Testis (tissue), 3 donors: ENCODE data around the gene NLRC5. TPM values are rescaled to one million over a fixed set of nuclear protein-coding genes. Genes with fewer than 3 reads are reported as not detected.

ENCODE experiments used
- DNase-seq: peaks from one replicate; pipeline ENCODE4 v3.0.0-alpha.2; 2019
- H3K27ac ChIP-seq, 2 donors: fragments of 200-600 bp; sonication (generic); one replicate each; pipeline ENCODE4 v1.5.1; 2019
- H3K27me3 ChIP-seq: fragments of 200-600 bp; sonication (generic); one replicate; pipeline ENCODE4 v1.5.1; 2019
- H3K36me3 ChIP-seq: fragments of 200-600 bp; sonication (generic); one replicate; pipeline ENCODE4 v1.5.1; 2017; ENCODE audit warnings: low read depth; ENCODE audit errors: missing control alignments
- H3K4me1 ChIP-seq: fragments of 200-600 bp; sonication (generic); one replicate; pipeline ENCODE4 v1.5.1; 2019
- H3K4me3 ChIP-seq, 2 donors: fragments of 200-600 bp; sonication (generic); one replicate each; pipeline ENCODE4 v1.5.1; 2017 to 2019
- H3K9me3 ChIP-seq: fragments of 200-600 bp; sonication (generic); one replicate; pipeline ENCODE4 v1.5.1; 2017
- CTCF ChIP-seq, 3 experiments: fragments of 450-650 bp in 2 of 3; fragments of 200-600 bp in 1 of 3; sonication (generic) in 1 of 3; IDR thresholded peaks; one replicate each; pipeline ENCODE4 v1.5.1; 2016 to 2019; ENCODE audit warnings: antibody characterized with exemption in 3 of 3, mild to moderate bottlenecking in 2 of 3, moderate library complexity in 1 of 3
- POLR2A ChIP-seq: fragments of 450-650 bp; IDR thresholded peaks from one replicate; pipeline ENCODE4 v1.6.1; 2017; ENCODE audit warnings: antibody characterized with exemption, mild to moderate bottlenecking, moderate library complexity
- WGBS, 2 donors: methylation state at CpG; one replicate each; pipeline ENCODE4 v1.1.5; 2018; 5-methylcytosine and 5-hydroxymethylcytosine counted together
- intact Hi-C: fragments of 100-400 bp; cut with DNase I; formaldehyde crosslinking; loops from one replicate; pipeline ENCODE4 v1.15.1; 2023; ENCODE audit warnings: low total_unique reads
- polyA plus RNA-seq: library from polyadenylated mRNA; stranded (reverse); fragments of 350-450 nt; fragmentation: Illumina TruSeq; extraction: RNeasy Lipid Tissue Mini Kit (QIAGEN cat#74804); gene quantifications from one replicate; pipeline ENCODE4 v1.2.3, GENCODE V29; 2014; ENCODE audit warnings: low read depth, low replicate concordance; ENCODE audit not compliant: insufficient read depth
- total RNA-seq, 2 donors: library from RNA; depleted of rRNA; stranded (reverse); fragments of >200 nt; gene quantifications; one replicate each; pipeline ENCODE4 v1.2.3, GENCODE V29; 2016

NLRC5 gene
- total and polyA plus RNA-seq, 3 donors from 2014 or later = 10.3 to 14.9 (median 12.0) TPM

GRCh38 chr16:57008440-57008839 lies 19.1 kb downstream of the NLRC5 start:
- Histone ChIP-seq H3K9me3 (no peaks in the 10 kb centered on the region), H3K36me3 (no peaks in the 10 kb centered on the region), H3K4me1 (no peaks in the 10 kb centered on the region), H3K27ac (no peak overlapping the region), H3K4me3 (no peak overlapping the region), H3K27me3 (no peaks in the 10 kb centered on the region)
- 93 to 95% methylated on average over 1 of the region's 1 CpG for WGBS, 2 donors
- no peak for DNase-seq
- intact Hi-C loops = no loop called here
- TF ChIP-seq CTCF (IDR thresholded peaks at IDR 0.05) (no peak), POLR2A (no peak)

- Histone ChIP-seq H3K27ac (no peak overlapping the region), H3K27me3 (no peaks in the 10 kb centered on the region), H3K36me3 (no peaks in the 10 kb centered on the region), H3K4me1 (no peaks in the 10 kb centered on the region), H3K4me3 (no peak overlapping the region), H3K9me3 (no peaks in the 10 kb centered on the region)
- TF ChIP-seq CTCF (IDR thresholded peaks at IDR 0.05) (no peak), POLR2A (no peak)
- DNase-seq = no peak
- 94 to 96% methylated on average over 2 of the region's 2 CpGs for WGBS, 2 donors
- intact Hi-C loops = no loop called here
Measured at GRCh38 chr16:57009643-57010170, 20.4 kb downstream of the NLRC5 start.

DNA sequence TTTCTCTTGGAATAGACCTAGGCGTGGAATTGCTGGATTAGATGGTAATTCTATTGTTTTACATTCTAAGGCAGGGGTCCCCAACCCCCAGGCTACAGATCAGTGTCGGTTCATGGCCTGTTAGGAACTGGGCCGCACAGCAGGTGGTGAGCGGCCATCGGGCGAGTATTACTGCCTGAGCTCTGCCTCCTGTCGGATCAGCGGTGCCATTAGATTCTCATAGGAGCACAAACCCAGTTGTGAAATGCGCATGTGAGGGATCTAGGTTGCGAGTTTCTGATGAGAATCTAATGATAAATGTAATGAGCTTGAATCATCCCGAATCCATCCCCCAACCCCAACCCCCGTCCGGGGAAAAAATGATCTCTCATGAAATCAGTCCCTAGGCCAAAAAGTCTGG lies 23.0 kb downstream of the NLRC5 start:
- intact Hi-C loops = no loop called here
- H3K27me3 ChIP-seq = no peaks in the 10 kb centered on the region
- no peak for DNase-seq
- no peak overlapping the region for H3K27ac ChIP-seq
- TF ChIP-seq POLR2A = no peak
- no peak for TF ChIP-seq CTCF (IDR thresholded peaks at IDR 0.05)
- no peak overlapping the region for H3K4me3 ChIP-seq
- H3K4me1 ChIP-seq = no peaks in the 10 kb centered on the region
- WGBS, 2 donors = 90 to 93% methylated on average over 13 of the region's 13 CpGs
- H3K36me3 ChIP-seq = no peaks in the 10 kb centered on the region
- H3K9me3 ChIP-seq = no peaks in the 10 kb centered on the region

GRCh38 chr16:57013229-57013628 lies 23.9 kb downstream of the NLRC5 start:
- Histone ChIP-seq H3K36me3 (no peaks in the 10 kb centered on the region), H3K9me3 (no peaks in the 10 kb centered on the region), H3K27me3 (no peaks in the 10 kb centered on the region), H3K27ac (no peak overlapping the region), H3K4me3 (no peak overlapping the region), H3K4me1 (no peaks in the 10 kb centered on the region)
- intact Hi-C loops = no loop called here
- no peak for DNase-seq
- TF ChIP-seq POLR2A (no peak), CTCF (IDR thresholded peaks at IDR 0.05) (no peak)
- 77 to 88% methylated on average over 2 of the region's 2 CpGs for WGBS, 2 donors

- no peak for DNase-seq
- intact Hi-C loops = no loop called here
- H3K36me3 ChIP-seq = no peaks in the 10 kb centered on the region
- 89 to 91% methylated on average over 2 of the region's 2 CpGs for WGBS, 2 donors
- H3K4me1 ChIP-seq = no peaks in the 10 kb centered on the region
- TF ChIP-seq CTCF (IDR thresholded peaks at IDR 0.05) = no peak
- TF ChIP-seq POLR2A = no peak
- H3K4me3 ChIP-seq = no peak overlapping the region
- no peak overlapping the region for H3K27ac ChIP-seq
- H3K27me3 ChIP-seq = no peaks in the 10 kb centered on the region
- H3K9me3 ChIP-seq = no peaks in the 10 kb centered on the region
Measured at GRCh38 chr16:57013902-57014301, 24.5 kb downstream of the NLRC5 start.
